Fibroblast of lung (primary cell): Measurements from ENCODE around the gene SNX8.

Experiments
- EZH2 ChIP-seq: IDR thresholded peaks from 2 replicates; pipeline ENCODE4 v1.5.1; 2012; ENCODE audit warnings: low read length, control low read depth, mild to moderate bottlenecking; ENCODE audit errors: missing control alignments
- TF ChIP-seq, protein P1 (sequence below), 2 donors: IDR thresholded peaks in 1 of 2; conservative IDR thresholded peaks in 1 of 2; 1 replicate in 1 of 2; 2 replicates in 1 of 2; pipeline ENCODE4 v1.5.1; 2011 to 2012; ENCODE audit warnings: low read length in 2 of 2, control low read depth in 1 of 2, inconsistent platforms in 1 of 2, low read depth in 1 of 2, mild to moderate bottlenecking in 1 of 2

- TF ChIP-seq, protein P1, sequence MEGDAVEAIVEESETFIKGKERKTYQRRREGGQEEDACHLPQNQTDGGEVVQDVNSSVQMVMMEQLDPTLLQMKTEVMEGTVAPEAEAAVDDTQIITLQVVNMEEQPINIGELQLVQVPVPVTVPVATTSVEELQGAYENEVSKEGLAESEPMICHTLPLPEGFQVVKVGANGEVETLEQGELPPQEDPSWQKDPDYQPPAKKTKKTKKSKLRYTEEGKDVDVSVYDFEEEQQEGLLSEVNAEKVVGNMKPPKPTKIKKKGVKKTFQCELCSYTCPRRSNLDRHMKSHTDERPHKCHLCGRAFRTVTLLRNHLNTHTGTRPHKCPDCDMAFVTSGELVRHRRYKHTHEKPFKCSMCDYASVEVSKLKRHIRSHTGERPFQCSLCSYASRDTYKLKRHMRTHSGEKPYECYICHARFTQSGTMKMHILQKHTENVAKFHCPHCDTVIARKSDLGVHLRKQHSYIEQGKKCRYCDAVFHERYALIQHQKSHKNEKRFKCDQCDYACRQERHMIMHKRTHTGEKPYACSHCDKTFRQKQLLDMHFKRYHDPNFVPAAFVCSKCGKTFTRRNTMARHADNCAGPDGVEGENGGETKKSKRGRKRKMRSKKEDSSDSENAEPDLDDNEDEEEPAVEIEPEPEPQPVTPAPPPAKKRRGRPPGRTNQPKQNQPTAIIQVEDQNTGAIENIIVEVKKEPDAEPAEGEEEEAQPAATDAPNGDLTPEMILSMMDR (conservative IDR thresholded peaks at IDR 0.05 in 1 of 2, IDR thresholded peaks at IDR 0.05 in 1 of 2; ENCODE audit: low read depth in 1 of 2, low read length in 2 of 2) = no peak
- no peak for TF ChIP-seq EZH2
Observed at GRCh38 chr7:2350861-2351260, 36.6 kb upstream of the SNX8 start.
